ENCODE measurements around the gene ALOX5AP. TPM values are rescaled to one million over a fixed set of nuclear protein-coding genes. Genes with fewer than 3 reads are reported as not detected.

ALOX5AP gene
- total RNA-seq, 6 donors from 2014 or later = 36.7 to 298 (median 151) TPM

- Histone ChIP-seq H3K36me3 (no peaks in the 10 kb centered on the region), H3K27ac (no peak overlapping the region), H3K27me3 (no peaks in the 10 kb centered on the region), H3K9me3 (no peaks in the 10 kb centered on the region), H3K4me1 (peaks cover 0 to 11% (median 5%) of the 10 kb centered on the region in 4 donors), H3K4me3 (no peak overlapping the region)
- WGBS, 2 donors = 87 to 94% methylated on average over 2 of the region's 2 CpGs
- ATAC-seq (ENCODE audit: low FRiP score in 2 of 2) (no peak), DNase-seq (no peak)
- TF ChIP-seq CTCF (IDR thresholded peaks at IDR 0.05) (no peak), EP300 (IDR thresholded peaks at IDR 0.05) (no peak), POLR2AphosphoS5 (IDR thresholded peaks at IDR 0.05) (no peak), POLR2A (IDR thresholded peaks at IDR 0.05) (no peak)
Measured at GRCh38 chr13:30722361-30722760, 13.0 kb upstream of the ALOX5AP start.

GRCh38 chr13:30724778-30725177 is 10.6 kb upstream of the ALOX5AP start:
- 91 to 97% methylated on average over 3 of the region's 3 CpGs for whole genome bisulfite sequencing, 2 donors
- TF ChIP-seq CTCF (IDR thresholded peaks at IDR 0.05) (no peak), POLR2A (IDR thresholded peaks at IDR 0.05) (no peak), POLR2AphosphoS5 (IDR thresholded peaks at IDR 0.05) (no peak), EP300 (IDR thresholded peaks at IDR 0.05) (no peak)
- ATAC-seq (ENCODE audit: low FRiP score in 2 of 2) = no peak
- no peak for DNase-seq
- no peaks in the 10 kb centered on the region for H3K36me3 ChIP-seq
- H3K27me3 ChIP-seq = no peaks in the 10 kb centered on the region
- peaks cover 0 to 10% (median 4%) of the 10 kb centered on the region in 4 donors for H3K4me1 ChIP-seq
- H3K27ac ChIP-seq = no peak overlapping the region
- no peaks in the 10 kb centered on the region for H3K9me3 ChIP-seq
- no peak overlapping the region for H3K4me3 ChIP-seq

- no peak for TF ChIP-seq CTCF (IDR thresholded peaks at IDR 0.05)
- no peak for TF ChIP-seq POLR2A (IDR thresholded peaks at IDR 0.05)
- no peak for TF ChIP-seq EP300 (IDR thresholded peaks at IDR 0.05)
- no peak for TF ChIP-seq POLR2AphosphoS5 (IDR thresholded peaks at IDR 0.05)
- no peak overlapping the region for H3K27ac ChIP-seq
- no peaks in the 10 kb centered on the region for H3K36me3 ChIP-seq
- no peaks in the 10 kb centered on the region for H3K27me3 ChIP-seq
- peaks cover 0 to 10% (median 1%) of the 10 kb centered on the region in 4 donors for H3K4me1 ChIP-seq
- DNase-seq (no peak), ATAC-seq (ENCODE audit: low FRiP score in 2 of 2) (no peak)
- 90 to 94% methylated on average over 2 of the region's 2 CpGs for WGBS, 2 donors
- H3K4me3 ChIP-seq = no peak overlapping the region
- no peaks in the 10 kb centered on the region for H3K9me3 ChIP-seq
Measured at GRCh38 chr13:30725326-30726085, 9.8 kb upstream of the ALOX5AP start.

GRCh38 chr13:30726192-30726591 is 9.2 kb upstream of the ALOX5AP start:
- H3K4me3 ChIP-seq = no peak overlapping the region
- peaks cover 0 to 6% (median 0%) of the 10 kb centered on the region in 4 donors for H3K4me1 ChIP-seq
- H3K27me3 ChIP-seq = no peaks in the 10 kb centered on the region
- ATAC-seq (ENCODE audit: low FRiP score in 2 of 2) (no peak), DNase-seq (no peak)
- H3K36me3 ChIP-seq = no peaks in the 10 kb centered on the region
- TF ChIP-seq EP300 (IDR thresholded peaks at IDR 0.05) (no peak), POLR2A (IDR thresholded peaks at IDR 0.05) (no peak), POLR2AphosphoS5 (IDR thresholded peaks at IDR 0.05) (no peak), CTCF (IDR thresholded peaks at IDR 0.05) (no peak)
- no peak overlapping the region for H3K27ac ChIP-seq
- H3K9me3 ChIP-seq = no peaks in the 10 kb centered on the region
- WGBS, 2 donors = 94 to 100% methylated on average over 1 of the region's 1 CpG

Data from upper lobe of left lung (tissue), 6 donors.